IPS-NIHi7 (cell line): Measurements from ENCODE around the gene SNCA.

Experiments
- DNase-seq: peaks from one replicate; pipeline ENCODE4 v3.0.0; 2012; ENCODE audit warnings: mixed read lengths; ENCODE audit errors: extremely low spot score

The SNCA gene

DNA sequence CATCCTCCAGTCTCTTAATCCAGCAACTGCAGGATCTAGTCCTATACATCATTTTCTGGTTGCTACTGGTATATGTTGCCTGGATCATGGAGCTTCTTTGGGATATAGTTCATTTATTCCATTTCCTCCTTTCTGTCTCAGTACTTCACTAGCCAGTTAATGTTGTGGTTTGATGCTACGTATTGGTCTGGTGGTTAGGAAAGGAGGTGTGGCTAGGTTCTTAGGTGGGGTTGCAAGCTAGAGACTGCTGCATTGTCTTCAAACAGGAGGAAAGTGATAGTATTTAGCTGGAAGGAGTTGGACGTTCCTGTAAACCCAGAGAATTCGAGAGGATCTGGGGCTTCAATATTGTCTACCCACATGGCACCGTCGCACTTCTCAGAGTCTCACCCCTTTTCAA is 129.5 kb downstream of the SNCA start:
- no peak for DNase-seq

DNA sequence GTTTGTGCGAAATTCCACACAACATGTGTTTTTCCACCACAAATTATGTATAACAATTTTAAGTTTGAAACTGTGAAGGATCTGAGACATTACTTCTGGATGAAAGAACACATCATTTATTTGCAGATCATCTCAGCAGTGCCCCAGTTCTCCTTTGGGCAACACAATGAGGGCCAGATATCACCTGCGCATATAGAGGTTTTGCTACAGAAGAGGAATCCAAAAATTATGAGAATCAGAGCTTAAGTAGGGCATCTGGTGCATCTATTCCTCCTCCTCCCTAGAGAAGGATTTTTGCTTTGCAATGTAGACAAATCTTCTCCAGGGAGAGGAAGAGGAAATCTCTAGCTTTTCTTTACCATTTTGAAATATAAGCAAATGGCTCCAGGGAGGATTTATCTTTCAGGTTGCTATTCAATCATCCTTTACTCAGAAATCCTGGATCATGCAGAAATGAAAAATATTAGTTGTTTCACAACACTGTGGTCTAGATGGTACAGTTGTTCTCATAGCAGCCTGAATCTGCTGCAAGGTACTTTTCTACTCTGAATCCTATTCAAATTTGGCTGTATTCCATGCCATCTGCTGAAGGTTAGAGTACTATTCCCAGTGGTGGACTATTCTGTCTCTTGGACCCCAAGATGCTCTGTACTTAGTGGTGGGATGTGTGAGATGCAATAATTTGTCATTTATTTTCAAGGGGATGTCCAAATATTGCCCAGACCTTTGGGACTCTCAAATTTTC is 132.1 kb downstream of the SNCA start:
- DNase-seq: no peak

DNA sequence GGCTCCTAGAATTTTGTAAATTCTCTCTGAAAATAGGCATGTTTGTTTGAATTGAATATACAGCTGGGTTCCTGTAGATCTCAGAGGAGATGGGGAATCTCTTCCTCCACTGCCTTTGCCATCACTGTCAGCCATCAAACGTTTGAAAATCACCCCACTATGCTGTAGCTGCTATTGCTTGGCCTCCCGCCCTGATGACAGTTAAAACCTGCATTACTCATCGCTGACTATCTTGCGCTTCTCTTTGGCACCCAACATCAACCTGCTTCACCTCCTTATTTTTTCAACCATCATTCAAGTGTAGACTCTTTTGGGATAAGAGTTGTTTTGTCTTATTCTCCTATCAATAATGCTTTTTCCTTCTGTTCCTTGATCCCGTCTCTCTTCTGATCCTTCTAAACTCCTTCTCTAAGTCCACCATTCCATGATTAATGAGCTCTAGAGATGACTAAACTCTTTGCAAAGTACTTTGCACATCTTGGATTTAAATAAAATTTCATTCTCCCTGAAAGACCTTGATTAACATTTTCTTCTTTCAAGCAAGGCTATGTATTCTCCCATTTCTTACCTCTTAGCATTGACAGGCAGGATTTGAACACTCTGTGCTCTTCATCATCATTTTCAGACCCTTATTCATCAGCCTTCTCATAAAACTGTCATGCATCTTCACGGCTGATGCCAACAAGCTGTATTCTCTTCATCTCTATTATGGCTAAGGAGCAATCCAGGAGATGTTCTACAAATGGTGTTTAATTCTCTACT is 133.0 kb downstream of the SNCA start:
- no peak for DNase-seq

DNA sequence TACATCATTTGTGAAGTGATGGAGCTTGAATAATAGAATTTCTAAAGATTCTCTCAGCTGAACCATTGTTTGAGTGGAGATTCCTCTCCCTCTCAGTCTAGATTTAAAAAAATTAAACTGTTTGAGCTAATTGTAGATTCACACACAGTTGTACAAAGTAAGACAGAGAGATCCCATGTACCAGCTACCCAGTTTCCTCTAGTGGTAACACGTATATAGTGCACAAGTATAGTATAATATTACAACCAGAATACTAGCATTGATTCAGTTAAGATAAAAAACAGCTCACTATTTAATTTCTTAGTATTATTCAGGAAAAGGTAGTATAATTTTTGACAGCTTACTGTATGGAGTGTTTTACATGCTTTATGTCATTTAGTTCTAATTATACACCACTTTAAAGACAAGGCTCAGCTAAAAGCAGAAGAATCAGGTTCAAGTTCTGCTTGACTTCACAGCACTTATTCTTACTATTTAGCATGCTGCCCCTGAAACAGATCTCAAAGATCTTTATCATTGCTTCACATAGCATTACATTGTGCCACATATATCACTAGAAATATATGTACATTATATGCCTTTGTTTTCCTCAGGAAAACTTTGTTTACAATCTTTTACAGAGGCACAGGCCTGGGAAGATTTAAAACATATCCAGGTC is 136.1 kb downstream of the SNCA start:
- DNase-seq: no peak

DNA sequence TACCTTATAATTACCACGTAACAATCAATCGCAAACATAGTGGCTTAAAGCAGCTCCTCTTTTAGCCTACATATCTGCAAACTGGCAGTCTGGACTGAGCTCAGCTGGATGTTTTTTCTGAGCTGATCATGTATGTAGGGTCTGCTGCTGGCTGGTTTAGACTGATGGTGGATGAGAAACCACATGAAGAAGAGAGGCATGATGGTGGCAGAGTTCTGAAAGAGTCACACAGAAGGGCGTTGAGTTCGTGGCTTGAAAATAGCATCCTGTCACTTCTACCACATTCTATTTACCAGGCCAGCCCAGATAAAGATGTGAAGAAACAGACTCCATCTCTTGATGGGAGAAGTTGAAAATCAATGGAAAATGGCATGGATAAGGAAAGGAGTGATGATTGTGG is 151.3 kb downstream of the SNCA start:
- DNase-seq: no peak

DNA sequence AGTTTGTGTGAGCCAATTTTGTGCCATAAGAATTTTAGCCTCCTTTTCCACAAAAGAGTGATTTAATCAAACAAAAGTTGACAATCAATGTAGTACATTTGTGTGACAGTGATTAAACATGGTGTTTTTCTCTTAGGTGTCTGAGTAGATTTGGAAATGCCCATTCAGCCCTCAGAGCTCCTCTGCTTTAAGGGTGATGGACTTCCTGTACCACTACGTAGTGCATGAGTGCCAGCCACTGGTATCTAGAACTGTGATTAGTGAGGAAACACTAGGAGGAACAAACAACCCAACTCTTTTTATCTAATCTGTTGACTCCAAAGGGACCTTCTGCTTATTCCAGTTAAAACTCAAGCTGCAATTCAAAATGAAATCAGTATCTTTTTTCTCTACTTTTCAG is 151.7 kb downstream of the SNCA start:
- DNase-seq: no peak

DNA sequence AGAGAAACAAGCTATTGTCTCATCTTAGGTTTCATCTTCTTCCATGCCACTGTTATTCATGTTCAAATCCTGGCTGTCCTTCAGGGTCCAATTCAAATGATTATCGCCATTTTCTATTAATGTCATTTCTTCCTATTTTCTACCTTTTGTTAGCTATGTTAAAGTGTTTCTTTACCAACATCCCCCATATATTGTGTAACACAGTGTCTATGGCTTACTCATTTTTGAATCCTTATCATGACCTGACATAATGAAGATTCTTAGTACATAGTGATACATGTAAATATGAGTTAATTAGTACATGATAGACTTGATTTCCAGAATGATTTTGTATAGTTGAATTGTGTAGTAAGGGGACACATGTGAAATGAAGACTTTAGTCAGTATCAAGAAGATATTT is 152.4 kb downstream of the SNCA start:
- no peak for DNase-seq

DNA sequence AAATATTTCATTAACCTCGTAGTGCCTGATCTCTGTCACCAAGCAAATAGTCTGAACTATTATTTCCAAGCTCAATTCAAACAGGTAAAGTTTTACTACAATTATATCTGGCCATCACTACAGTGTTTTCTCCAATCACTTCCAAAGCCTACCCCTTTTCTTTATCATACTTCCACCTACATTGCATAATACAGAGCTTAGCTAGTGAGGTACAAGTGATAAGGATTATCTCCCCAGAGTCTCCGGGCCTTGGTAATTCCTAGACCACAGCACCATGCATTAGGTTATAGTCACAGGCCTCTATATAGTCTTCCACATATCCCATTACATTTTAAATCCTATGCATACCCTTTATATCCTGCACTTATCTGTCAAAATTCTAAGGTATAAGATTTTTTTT is 154.2 kb downstream of the SNCA start:
- no peak for DNase-seq

DNA sequence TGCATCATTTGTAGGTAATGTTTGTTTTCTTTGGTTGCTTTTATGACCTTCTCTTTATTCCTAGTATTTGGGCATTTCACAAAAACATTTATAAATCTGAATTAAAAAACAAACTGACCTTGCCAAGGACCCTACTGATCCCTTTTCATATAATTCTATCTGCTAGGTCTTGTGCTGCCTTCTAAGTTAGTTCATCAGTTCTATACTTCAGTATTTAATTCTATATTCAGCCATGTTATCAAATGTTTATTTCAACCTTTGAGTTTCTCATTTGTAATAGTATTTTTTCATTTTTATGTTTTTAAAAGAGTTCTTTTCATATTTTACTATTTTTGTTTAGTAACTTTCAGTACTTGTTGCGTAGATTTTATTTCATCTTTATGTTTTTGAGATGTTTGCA is 155.3 kb downstream of the SNCA start:
- no peak for DNase-seq

DNA sequence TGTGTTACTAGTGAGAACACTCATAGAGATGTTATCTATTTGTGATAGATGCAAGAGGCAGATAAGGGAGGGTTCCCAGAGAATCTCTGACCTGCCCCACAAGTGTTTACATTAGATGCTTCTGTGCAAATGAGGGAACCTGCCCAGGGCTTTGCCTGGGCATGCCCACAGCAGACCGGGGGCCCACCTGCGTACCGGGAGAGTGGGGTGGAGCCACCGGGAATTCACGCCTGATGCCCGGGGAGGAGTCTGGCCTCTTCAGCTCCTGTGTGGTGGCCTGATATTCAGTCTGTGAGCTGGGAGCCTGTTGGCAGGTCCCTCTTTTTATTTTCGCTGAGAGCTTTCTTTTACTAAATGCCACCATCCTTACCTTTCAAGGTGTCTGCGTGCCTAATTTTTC is 155.7 kb downstream of the SNCA start:
- peak; percentile 27 for DNase-seq

DNA sequence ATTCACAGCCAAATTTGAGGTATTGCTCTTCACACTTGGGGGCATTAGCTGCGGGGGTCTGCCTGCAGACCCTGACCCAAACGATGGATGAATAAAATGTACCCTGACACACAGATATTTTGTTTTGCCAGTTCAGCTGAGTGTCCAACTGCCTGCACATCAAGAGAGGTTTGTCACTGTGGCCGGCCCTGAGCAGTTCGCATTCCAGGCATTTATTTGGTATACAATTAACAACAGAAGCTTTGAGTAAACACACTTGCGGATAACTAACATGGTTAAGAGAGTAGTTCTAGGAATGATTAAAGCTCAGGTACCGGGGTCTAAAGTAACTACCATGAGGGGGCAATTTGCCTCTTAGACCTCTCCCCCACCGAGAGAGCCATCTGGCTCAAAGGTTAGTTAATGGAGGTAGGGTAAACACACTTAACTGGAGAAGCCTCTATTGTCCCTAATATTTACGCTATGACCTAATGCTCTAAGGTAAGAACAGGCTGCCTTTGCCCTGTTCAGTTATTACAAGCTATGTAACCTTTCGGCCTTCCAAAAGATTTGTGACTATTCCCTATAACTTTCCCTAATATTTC is 162.0 kb downstream of the SNCA start:
- no peak for DNase-seq
